Thoracic aorta (tissue), 2 donors: Measurements from ENCODE around the gene SLC39A11. TPM values are rescaled to one million over a fixed set of nuclear protein-coding genes. Genes with fewer than 3 reads are reported as not detected.

Experiments
- ATAC-seq: fragments of 150-250 bp; one replicate; pipeline ENCODE4 v1.8.0; 2017; ENCODE audit warnings: low read depth; ENCODE audit not compliant: insufficient number of reproducible peaks, low FRiP score
- DNase-seq: peaks from one replicate; pipeline ENCODE4 v3.0.0-alpha.2; 2020; ENCODE audit warnings: low spot score
- H3K27ac ChIP-seq, 2 donors: fragments of 200-600 bp; sonication (generic); 1 replicate in 1 of 2; 2 replicates in 1 of 2; pipeline ENCODE4 v1.5.1; 2016; ENCODE audit warnings: mild to moderate bottlenecking in 2 of 2, moderate library complexity in 2 of 2
- H3K27me3 ChIP-seq: fragments of 200-600 bp; sonication (generic); replicated peaks from 2 replicates; pipeline ENCODE4 v1.6.0; 2016; ENCODE audit warnings: mild to moderate bottlenecking; ENCODE audit not compliant: insufficient read depth
- H3K36me3 ChIP-seq: fragments of 200-600 bp; sonication (generic); one replicate; pipeline ENCODE4 v1.5.1; 2016
- H3K4me1 ChIP-seq, 2 donors: fragments of 200-600 bp; sonication (generic); 1 replicate in 1 of 2; 2 replicates in 1 of 2; pipeline versions ENCODE4 v1.5.1 to v1.6.0; 2016; ENCODE audit warnings: low read depth in 2 of 2, mild to moderate bottlenecking in 1 of 2; ENCODE audit not compliant: control insufficient read depth in 1 of 2
- H3K4me3 ChIP-seq: fragments of 200-600 bp; sonication (generic); 2 replicates; pipeline ENCODE4 v1.5.1; 2016; ENCODE audit warnings: mild to moderate bottlenecking
- H3K9me3 ChIP-seq: fragments of 200-600 bp; sonication (generic); 2 replicates; pipeline ENCODE4 v1.5.1; 2016
- total RNA-seq, 2 donors: library from RNA; depleted of rRNA; stranded (reverse); fragments of >200 nt; gene quantifications; one replicate each; pipeline versions ENCODE4 v1.1.0 to v1.2.3, GENCODE V29; 2016
- TF ChIP-seq, protein P1 (sequence below): fragments of 200-600 bp; sonication (generic); IDR thresholded peaks from one replicate; pipeline ENCODE4 v1.5.1; 2019; ENCODE audit warnings: antibody characterized with exemption

The SLC39A11 gene
- total RNA-seq, 2 donors from 2014 or later = 12.0 to 29.1 TPM

DNA sequence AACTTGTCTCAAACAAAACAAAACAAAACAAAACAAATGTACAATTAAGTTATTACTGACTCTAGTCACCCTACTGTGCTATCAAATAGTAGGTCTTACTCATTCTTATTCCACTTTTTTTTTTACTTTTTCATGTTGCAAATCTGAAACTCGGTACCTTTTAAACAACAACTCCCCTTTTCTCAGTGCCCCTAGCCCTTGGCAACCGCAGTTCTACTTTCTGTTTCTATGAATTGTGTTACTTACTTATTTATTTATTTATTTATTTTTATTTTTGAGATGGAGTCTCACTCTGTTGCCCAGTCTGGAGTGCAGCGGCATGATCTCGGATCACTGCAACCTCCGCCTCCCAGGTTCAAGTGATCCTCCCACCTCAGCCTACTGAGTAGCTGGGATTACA lies 104.0 kb downstream of the SLC39A11 start:
- Histone ChIP-seq H3K9me3 (no peaks in the 10 kb centered on the region), H3K27me3 (no peaks in the 10 kb centered on the region), H3K4me1 (peaks cover 0 to 6% of the 10 kb centered on the region in 2 donors), H3K4me3 (no peak overlapping the region), H3K27ac (no peak overlapping the region), H3K36me3 (no peaks in the 10 kb centered on the region)
- TF ChIP-seq, protein P1, sequence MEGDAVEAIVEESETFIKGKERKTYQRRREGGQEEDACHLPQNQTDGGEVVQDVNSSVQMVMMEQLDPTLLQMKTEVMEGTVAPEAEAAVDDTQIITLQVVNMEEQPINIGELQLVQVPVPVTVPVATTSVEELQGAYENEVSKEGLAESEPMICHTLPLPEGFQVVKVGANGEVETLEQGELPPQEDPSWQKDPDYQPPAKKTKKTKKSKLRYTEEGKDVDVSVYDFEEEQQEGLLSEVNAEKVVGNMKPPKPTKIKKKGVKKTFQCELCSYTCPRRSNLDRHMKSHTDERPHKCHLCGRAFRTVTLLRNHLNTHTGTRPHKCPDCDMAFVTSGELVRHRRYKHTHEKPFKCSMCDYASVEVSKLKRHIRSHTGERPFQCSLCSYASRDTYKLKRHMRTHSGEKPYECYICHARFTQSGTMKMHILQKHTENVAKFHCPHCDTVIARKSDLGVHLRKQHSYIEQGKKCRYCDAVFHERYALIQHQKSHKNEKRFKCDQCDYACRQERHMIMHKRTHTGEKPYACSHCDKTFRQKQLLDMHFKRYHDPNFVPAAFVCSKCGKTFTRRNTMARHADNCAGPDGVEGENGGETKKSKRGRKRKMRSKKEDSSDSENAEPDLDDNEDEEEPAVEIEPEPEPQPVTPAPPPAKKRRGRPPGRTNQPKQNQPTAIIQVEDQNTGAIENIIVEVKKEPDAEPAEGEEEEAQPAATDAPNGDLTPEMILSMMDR = no peak
- no peak for ATAC-seq
- no peak for DNase-seq

- TF ChIP-seq, protein P1 = no peak
- H3K4me3 ChIP-seq = no peak overlapping the region
- no peaks in the 10 kb centered on the region for H3K27me3 ChIP-seq
- H3K27ac ChIP-seq = no peak overlapping the region
- peaks cover 0 to 6% of the 10 kb centered on the region in 2 donors for H3K4me1 ChIP-seq
- DNase-seq (no peak), ATAC-seq (no peak)
- no peaks in the 10 kb centered on the region for H3K36me3 ChIP-seq
- H3K9me3 ChIP-seq = no peaks in the 10 kb centered on the region
These were observed 105.3 kb downstream of the SLC39A11 start for GRCh38 chr17:72987166-72987565.

GRCh38 chr17:72985882-72986720 lies 106.4 kb downstream of the SLC39A11 start:
- ATAC-seq = peak; percentile 60
- no peak overlapping the region for H3K4me3 ChIP-seq
- H3K4me1 ChIP-seq = peaks cover 0 to 6% of the 10 kb centered on the region in 2 donors
- TF ChIP-seq, protein P1 = peak; percentile 83
- no peak overlapping the region for H3K27ac ChIP-seq
- H3K36me3 ChIP-seq = no peaks in the 10 kb centered on the region
- DNase-seq = peak; percentile 14
- H3K27me3 ChIP-seq = no peaks in the 10 kb centered on the region
- H3K9me3 ChIP-seq = no peaks in the 10 kb centered on the region

GRCh38 chr17:72984926-72985325 lies 107.6 kb downstream of the SLC39A11 start:
- Histone ChIP-seq H3K36me3 (no peaks in the 10 kb centered on the region), H3K27me3 (no peaks in the 10 kb centered on the region), H3K27ac (no peak overlapping the region), H3K4me1 (peaks cover 0 to 6% of the 10 kb centered on the region in 2 donors), H3K9me3 (no peaks in the 10 kb centered on the region), H3K4me3 (no peak overlapping the region)
- TF ChIP-seq, protein P1 = no peak
- DNase-seq (no peak), ATAC-seq (no peak)

DNA sequence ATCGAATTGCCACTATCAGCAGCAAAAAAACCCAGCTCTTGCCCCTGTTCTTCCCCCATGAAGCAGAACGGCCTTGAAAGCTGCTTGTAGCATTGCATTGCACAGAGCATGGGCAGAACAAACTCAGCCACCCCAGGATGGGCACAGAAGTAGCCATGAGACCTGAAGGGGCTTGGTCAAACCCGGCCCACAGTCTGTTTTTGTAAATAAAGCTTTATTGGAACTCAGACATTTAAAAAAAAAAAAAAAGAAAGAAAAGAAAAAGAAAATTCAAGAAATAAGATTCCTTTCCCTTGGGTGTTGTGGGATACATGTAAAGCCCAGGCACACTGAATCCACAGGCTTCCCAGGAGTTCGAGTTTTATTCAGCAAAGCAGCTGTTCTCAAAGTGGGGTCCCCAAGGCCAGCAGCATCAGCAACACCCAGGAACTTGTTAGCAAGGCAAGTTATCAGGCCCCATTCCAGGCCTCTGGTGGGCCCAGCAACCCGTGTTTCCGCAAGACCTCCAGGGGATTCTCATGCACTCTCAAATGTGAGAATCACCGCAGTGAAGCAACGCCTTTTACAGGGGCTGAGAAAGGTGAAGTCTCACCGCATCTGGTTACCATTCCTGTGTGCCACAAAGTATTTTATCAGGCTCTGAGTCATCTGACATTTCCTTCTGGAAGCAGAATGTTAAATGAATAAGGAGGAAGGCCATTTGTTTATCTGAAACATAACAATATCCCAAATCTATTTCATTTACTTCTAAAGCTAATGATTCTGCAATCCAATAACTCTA lies 108.2 kb downstream of the SLC39A11 start:
- Histone ChIP-seq H3K27ac (no peak overlapping the region), H3K36me3 (no peaks in the 10 kb centered on the region), H3K27me3 (no peaks in the 10 kb centered on the region), H3K4me3 (no peak overlapping the region), H3K9me3 (no peaks in the 10 kb centered on the region), H3K4me1 (peaks cover 0 to 6% of the 10 kb centered on the region in 2 donors)
- DNase-seq (no peak), ATAC-seq (no peak)
- TF ChIP-seq, protein P1 = no peak
